ENCODE measurements around the gene MAGI2.

MAGI2 gene

GRCh38 chr7:78398576-78398975, 1054.9 kb downstream of the MAGI2 start:
- no peak for DNase-seq (ENCODE audit: extremely low read depth, low read depth)
- no peak for TF ChIP-seq CTCF (IDR thresholded peaks at IDR 0.05; ENCODE audit: low read depth, low read length)

GRCh38 chr7:78398081-78398480, 1055.4 kb downstream of the MAGI2 start:
- DNase-seq (ENCODE audit: extremely low read depth, low read depth), result no peak
- no peak for TF ChIP-seq CTCF (IDR thresholded peaks at IDR 0.05; ENCODE audit: low read depth, low read length)

GRCh38 chr7:78396210-78396609, 1057.3 kb downstream of the MAGI2 start:
- no peak for TF ChIP-seq CTCF (IDR thresholded peaks at IDR 0.05; ENCODE audit: low read depth, low read length)
- no peak for DNase-seq (ENCODE audit: extremely low read depth, low read depth)

GRCh38 chr7:78395298-78396036, 1058.0 kb downstream of the MAGI2 start:
- DNase-seq (ENCODE audit: extremely low read depth, low read depth), result no peak
- TF ChIP-seq CTCF (IDR thresholded peaks at IDR 0.05; ENCODE audit: low read depth, low read length), result no peak

- no peak for TF ChIP-seq CTCF (IDR thresholded peaks at IDR 0.05; ENCODE audit: low read depth, low read length)
- no peak for DNase-seq (ENCODE audit: extremely low read depth, low read depth)
Measured at GRCh38 chr7:78389022-78389421, 1064.4 kb downstream of the MAGI2 start.

GRCh38 chr7:78386520-78386919, 1066.9 kb downstream of the MAGI2 start:
- no peak for TF ChIP-seq CTCF (IDR thresholded peaks at IDR 0.05; ENCODE audit: low read depth, low read length)
- DNase-seq (ENCODE audit: extremely low read depth, low read depth), result no peak

- no peak for TF ChIP-seq CTCF (IDR thresholded peaks at IDR 0.05; ENCODE audit: low read depth, low read length)
- DNase-seq (ENCODE audit: extremely low read depth, low read depth), result no peak
Measured at GRCh38 chr7:78383096-78383880, 1070.2 kb downstream of the MAGI2 start.

Data from AG09319 (cell line).